Measurements from ENCODE around the gene PARM1.

The PARM1 gene

DNA sequence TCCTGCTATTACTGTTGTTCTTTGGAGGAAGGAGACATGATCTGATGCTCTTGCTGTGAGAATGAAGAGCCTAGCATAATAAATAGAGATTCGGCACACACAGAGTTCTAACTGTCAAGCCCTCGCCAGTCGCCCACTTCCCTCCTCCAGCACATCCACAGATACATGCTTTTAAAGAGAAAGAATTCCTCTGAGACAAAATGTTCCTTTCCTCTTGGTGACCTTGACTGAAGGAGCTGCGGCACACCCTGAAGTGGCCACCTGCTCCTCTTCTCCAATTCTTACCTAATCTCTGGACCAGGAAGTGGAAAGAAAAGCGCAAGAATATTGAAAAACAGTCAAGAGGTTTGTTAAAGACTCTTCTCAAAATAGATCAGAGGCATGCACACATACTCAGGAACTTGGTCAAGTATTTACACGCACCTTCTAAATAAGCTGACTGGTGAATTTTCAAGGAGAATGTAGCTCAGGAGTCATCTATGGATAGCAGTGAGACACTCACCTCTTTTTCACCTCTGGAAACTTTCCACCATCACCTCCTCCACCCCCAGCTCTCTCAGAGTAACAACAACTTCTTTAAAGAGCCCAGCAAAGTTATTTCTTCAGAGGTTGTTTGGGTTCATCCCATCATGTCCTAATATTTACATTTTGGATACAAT, 95.4 kb downstream of the PARM1 start:
- DNase-seq (ENCODE audit: low read depth in 1 of 2, low spot score in 1 of 2), result no peak

DNA sequence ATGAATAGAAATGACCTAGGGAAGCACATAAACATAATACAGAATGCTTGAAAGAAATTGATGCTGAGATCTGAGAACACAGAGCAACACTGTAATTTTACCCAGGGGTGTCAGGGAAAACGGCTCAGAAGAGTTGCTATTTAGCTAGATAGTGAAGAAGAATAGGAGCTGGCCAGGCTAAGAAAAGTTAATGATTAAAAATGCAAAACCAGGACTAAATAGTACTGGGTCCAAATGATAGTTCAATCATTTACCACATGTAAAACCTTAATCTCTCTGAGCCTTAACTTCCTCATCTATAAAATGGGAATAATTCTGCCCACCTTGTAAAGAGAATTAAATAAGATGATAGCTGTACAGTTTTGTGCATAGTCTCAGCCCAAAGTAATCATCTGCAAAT, 97.1 kb downstream of the PARM1 start:
- DNase-seq (ENCODE audit: low read depth in 1 of 2, low spot score in 1 of 2), result no peak

DNA sequence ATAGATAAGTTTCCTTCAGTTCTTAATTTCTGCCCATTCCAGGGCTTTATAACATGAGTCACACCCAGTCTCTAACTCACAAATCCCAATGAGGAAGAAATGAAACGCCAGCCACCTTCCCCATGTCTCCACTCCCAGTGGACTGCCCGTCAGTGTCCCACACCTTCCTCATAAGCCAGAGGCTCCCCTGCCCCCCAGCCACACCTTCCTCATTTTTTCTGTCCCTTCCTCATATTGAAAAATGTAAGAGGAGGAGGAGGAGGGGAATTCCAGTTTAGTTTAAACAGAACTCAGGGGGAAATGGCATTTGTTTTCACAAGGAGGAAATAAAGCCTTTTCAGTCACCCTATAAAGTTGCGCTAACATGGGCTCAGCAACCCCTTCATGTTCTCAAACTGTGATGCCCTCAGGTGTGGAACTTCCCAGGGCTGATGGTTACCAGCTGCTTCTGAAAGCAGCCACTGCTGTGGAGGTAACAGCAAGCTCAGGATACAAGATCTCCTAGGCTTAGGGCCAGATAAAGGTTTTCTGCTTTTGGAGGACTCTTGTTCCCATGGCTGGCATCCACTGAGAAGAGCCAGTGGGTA, 97.8 kb downstream of the PARM1 start:
- DNase-seq (ENCODE audit: low read depth in 1 of 2, low spot score in 1 of 2), result no peak

DNA sequence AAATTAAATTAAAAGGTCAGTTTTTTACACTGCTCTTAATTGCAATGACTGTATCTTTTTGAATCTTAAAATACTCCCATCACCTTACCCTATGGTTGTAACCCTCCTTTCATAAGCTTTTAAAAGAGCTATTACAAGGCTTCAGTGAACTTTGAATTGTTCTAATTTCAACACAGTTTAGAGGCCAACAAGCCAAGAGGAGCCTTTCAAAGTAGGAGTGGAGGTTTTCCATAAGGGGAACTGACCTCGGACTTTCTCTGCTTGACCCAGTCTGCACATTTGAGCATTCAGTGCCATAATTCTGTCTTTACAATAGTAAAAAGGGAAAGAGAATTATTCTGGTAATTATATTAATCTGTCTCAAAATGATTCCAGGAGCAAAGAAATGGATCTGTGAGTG, 98.9 kb downstream of the PARM1 start:
- no peak for DNase-seq (ENCODE audit: low read depth in 1 of 2, low spot score in 1 of 2)

DNA sequence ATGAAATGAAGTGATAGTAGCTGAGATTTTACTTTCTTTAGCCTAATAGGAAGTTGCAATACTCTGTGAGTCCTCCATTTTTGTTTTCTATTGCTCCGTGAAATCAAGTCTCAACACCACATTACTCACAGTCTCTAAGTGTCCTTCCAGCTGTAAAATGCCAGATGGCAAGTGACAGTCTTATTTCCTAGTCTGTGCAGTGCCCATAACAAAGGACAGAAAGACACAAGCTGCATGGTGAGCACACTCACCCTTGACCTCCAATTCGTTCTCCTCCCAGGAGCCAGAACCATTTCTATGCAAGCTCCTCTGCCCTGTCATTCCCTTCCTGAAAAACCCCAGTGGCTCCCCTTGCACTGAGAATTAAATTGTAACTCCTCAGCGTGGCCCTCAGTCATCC, 101.6 kb downstream of the PARM1 start:
- no peak for DNase-seq (ENCODE audit: low read depth in 1 of 2, low spot score in 1 of 2)

DNA sequence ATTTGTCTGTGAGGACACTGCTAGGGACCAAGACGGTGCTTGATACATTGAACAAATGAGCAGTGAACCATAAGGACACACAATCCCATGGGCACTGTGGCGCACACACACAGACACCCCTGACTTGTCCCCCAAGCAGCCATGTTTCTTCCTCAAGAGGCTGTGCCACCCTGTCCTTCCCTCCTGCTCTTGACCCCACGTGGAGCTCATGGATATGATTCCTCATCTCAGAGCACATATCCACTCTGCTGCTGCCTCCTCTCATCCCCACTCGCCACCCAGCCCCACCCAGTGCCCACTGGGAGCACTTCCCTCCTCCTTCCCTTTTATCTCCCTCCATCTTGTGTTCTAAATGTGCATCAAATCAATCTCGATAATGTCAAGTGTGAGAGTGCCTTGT, 102.4 kb downstream of the PARM1 start:
- DNase-seq (ENCODE audit: low read depth in 1 of 2, low spot score in 1 of 2), result no peak

DNA sequence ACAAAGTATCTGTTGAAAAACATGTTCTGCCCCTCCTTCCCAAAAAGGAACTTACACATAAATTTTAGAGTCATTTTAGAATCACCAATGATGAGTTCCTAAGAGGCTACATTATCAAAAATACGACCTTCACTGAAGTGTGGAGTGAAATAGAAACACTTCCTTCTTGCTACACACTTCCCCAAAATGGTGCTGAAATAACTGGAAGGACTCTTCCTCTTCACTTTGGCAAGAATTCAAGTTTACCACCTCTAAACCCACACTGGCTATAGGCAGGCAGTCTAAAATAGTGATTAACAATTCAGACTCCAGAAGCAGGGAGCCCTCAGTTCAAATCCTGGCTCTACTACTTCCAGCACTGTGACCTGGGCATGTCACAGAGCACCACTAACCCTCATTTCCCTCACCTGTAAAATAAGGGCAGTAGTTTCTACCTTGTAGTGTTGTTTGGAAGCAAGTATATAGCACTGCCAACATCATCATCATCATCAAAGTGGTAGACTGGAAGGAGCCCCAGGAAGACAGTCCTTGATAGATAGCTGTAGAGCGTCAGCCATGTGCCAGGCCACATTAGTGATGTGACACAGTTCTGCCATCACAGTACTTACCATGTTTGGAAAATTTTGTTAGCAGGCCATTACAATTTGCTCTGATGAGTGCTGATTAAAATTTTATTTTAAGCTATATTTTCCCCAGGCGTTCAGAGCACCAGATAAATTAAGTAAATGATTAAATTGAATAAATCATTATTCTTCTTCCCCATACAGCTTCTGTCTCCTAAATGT, 103.3 kb downstream of the PARM1 start:
- no peak for DNase-seq (ENCODE audit: low read depth in 1 of 2, low spot score in 1 of 2)

DNA sequence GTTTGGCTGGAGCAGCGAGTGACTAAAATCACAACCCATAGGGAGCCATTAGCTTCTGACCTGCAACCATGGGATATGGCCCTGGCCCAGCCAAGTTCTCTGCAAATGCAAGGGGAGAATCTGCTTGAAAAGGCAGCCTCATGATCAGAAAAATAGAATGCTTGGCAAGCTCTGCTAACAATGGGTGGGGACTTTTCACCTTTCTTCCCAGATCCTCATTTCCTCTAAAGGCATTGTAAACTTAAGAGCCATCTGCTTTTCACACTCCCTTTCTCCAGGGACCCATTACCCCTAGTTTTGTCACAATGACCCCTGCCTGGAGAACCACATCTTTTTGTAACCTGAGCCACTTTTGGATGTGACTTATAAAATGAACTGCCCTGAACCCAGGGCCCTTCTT, 104.3 kb downstream of the PARM1 start:
- no peak for DNase-seq (ENCODE audit: low read depth in 1 of 2, low spot score in 1 of 2)

DNA sequence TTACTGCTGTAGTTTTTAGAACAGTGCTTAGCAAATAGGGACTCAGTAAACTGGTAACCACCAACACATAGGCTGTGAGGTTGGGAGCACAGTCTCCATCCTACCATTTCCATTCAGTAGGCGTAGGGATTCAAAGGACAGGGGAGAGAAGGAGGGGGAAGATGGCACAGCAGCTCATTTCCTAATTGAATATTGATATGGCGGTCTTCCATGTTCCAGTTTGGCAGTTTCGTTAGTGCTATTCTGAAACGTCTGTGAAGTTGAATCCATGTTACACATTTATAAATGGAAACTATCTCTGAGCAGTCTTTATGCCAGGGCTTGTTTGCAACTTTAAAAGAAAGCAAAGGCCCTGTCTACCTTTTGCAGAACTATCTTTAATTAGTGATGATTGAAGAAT, 105.5 kb downstream of the PARM1 start:
- DNase-seq (ENCODE audit: low read depth in 1 of 2, low spot score in 1 of 2), result no peak

DNA sequence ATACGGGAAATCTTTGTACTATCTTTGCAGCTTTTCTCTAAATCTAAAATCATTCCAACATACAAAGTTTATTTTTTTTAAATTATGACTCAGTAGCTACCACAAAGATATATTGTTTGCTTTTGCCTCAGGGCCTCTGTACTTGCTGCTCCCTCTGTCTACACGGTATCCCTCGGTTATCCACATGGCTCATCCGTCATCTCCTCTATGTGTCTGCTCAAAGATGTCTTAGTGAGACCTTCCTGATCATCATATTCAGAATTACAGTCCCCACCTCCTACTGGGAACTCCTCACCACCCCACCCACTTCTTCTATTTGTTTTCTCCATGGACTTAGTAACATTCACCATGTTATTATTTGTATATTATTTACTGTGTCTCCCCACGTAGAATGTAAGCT, 107.8 kb downstream of the PARM1 start:
- DNase-seq (ENCODE audit: low read depth in 1 of 2, low spot score in 1 of 2), result no peak

DNA sequence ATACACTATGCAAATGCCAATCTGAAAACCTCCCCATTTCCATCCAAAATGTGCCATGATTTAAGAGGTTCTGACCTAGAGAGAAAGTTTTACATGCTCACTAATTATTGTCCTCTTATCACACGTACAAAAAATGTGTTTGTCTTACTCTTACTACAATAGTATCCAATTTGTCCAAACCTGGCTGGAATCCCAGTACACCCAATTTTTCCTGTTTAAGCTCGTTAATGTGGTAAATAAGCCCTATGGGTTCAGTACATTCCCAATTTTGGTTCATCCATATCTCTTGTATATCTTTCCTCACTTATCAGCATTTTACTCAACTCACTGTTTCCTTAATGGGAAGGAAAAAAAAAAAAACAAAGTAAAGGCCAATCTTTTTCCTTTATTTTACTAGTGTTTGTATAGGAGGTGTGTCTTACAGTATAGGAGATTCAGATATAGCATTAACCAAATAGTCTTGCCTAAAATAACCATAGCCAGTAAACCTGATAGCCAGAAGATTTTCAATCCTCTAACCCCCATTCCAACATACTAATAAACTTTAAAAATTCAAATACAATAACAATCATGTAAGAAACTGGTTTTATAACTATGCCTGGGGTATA, 109.8 kb downstream of the PARM1 start:
- no peak for DNase-seq (ENCODE audit: low read depth in 1 of 2, low spot score in 1 of 2)

DNA sequence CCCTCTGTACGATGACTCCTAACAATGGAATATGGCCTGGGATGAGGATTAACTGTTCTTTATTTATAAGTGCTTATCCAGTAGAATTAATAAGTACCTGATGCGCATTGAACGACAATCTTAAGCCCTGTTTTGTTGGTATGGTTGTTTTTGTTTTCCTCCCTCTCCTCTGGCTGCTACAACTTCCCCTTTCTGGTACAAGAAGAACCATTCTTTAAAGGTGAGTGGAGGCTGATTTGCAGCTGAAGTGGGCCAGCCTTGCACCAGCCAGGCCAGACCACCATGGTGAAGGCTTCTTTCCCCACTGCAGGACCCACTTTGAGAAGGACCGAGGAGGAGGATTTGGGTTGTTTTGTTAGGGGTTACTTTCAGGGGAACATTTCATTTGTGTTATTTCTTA, 113.3 kb downstream of the PARM1 start:
- DNase-seq (ENCODE audit: low read depth in 1 of 2, low spot score in 1 of 2), result no peak

DNA sequence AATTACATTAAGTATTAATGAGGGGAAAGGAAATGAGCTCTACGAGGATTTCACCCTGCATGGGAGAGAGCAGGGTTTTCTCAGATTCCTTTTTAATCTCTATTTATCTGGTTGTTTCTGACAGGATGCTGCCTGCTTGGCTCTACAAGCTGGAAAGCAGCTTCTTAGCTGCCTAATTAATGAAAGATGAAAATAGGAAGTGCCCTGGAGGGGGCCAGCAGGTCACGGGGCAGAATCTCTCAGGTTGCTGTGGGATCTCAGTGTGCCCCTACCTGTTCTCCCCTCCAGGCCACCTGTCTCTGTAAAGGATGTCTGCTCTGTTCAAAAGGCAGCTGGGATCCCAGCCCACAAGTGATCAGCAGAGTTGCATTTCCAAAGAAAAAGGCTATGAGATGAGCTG, 113.7 kb downstream of the PARM1 start:
- no peak for DNase-seq (ENCODE audit: low read depth in 1 of 2, low spot score in 1 of 2)

DNA sequence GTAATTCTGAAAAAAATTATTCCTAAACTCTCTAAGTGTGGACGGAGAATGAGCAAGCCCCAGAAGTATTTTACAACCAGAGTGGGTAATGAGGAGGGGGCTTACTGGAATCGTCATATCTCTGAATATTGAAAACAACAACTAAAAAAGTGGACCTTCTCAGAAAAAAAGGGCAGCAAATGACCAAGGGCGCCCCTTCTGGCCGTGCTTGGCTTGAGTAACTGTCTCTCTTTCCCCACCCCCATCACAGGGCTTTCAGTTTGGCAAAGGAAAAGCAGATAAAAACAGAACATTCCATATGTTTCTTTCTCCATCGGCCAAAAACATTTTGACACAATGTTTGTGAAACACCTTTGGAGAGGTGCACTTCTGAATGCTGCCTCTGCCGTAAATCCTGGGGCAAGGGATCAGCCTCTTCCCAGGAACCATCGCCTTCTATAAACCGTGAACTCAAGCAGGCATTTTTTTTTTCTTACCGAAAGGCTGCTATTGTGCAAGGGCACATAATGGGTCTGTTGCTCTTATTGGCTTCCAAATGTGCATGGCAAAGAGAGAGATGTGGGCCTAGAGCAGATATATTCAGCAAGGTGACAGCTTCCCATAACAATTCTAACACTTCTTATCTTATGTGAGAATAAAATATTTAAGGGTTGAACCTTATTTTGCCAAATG, 115.4 kb downstream of the PARM1 start:
- no peak for DNase-seq (ENCODE audit: low read depth in 1 of 2, low spot score in 1 of 2)

DNA sequence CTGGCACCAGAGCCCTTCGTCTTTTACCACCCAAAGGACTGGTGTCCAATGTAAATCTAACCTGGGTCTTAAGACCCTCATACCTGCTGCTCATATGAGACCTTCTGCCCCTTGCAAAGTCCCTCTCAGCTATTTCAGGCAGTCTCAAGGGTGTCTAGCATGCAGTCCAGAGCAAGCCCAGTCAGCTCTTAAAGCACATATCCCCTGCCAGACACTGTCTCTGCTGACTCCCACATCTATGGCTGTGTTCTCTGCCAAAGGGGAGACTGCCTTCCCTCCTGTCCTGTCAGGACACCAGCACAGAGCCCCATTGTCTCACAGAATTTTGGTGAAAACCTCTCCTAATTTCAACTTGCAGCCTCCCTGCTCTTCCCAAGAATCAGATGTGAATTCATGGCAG, 118.5 kb downstream of the PARM1 start:
- DNase-seq (ENCODE audit: low read depth in 1 of 2, low spot score in 1 of 2), result no peak

DNA sequence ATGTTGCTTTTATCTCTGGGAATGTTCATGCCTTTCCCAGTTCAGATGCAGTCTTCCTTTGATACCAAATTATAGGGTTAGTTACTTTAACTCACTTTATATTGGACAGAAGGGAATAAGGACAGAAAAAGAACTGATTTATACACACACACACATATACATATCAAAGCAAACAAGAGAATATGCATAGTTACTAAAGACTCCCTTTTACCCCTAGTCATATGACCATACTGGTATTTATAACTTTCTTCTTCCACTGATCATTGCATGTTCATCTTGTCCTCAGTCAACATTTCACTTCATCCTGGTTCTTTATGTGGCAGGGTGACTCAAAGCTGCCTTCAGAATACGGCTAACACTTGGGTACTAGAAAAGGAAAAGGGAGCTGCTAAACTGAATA, 120.4 kb downstream of the PARM1 start:
- no peak for DNase-seq (ENCODE audit: low read depth in 1 of 2, low spot score in 1 of 2)

DNA sequence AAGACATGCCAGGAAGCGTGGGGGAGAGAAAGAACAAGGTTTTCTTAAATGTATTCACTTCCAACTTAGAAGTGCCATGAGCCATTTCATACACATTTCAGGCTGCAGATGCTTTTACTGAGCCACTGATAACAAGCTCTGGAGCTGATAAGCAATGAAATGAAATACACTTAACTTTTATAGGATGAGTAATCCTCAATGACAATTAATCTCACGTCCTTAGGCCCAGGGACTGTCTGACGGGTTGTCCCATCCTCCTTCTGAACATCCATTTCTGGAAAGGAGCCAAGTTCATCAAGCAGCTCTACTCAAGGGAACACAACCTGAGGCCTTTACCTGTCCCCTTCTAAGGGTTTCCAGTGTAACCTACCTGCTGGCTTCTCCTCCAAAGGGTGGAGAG, 121.2 kb downstream of the PARM1 start:
- no peak for DNase-seq (ENCODE audit: low read depth in 1 of 2, low spot score in 1 of 2)

DNA sequence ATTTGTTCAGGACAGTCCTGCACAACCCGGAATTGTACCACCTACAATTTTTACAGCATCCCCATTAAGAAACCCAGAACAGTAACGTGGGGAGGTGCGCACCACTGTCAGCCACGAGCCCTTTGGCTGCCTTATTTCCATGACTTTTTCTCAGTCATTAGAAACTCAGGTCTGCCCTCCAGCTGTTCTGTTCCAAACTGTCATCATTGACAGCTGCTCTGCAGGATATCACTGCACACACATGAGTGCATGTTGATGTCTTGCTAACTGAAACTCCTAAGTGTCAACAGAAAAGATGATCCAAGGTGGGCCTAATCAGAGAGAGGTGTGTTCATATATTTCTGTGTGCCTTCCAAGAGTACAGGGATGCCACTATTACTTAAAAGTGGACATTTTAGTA, 123.4 kb downstream of the PARM1 start:
- DNase-seq (ENCODE audit: low read depth in 1 of 2, low spot score in 1 of 2), result no peak

DNA sequence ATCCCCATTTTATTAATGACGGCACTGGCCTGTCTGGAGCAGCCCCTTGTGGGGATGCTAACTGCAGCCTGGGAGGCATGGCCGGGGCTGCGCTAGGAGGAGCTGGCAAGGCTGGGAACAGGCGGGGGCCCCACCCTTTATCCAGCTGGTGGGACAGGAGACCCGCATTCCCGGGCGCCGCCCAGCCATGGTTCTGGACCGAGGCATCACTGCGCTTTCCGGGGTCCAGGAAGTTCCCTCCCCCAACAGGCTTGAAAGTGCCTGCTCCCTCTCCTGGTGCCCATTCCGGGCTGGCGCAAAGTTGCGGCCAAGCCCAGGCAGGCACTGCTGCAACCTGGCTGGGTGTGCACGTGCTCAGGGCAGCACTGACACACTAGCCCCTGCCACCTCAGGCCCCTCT, 124.5 kb downstream of the PARM1 start:
- DNase-seq (ENCODE audit: low read depth in 1 of 2, low spot score in 1 of 2), result no peak

DNA sequence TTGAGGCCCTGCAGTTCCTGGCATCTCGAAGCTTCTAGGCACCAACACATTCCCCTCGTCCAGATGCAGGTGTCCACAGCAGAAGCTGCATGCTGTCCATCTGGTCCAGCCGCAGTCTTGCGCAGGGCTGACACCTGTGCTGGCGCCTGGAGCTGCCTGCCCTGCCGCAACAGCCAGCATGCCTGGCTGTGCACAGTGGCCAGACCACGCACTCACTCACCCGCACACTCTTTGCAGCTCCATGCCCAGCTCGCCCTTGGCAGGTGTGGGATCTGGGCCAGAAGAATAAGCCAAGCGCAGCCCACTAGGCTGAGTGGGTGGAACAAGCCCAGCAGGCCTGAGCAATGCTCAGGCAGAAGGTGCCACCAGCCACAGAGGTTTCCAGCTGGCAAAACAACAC, 125.6 kb downstream of the PARM1 start:
- no peak for DNase-seq (ENCODE audit: low read depth in 1 of 2, low spot score in 1 of 2)

DNA sequence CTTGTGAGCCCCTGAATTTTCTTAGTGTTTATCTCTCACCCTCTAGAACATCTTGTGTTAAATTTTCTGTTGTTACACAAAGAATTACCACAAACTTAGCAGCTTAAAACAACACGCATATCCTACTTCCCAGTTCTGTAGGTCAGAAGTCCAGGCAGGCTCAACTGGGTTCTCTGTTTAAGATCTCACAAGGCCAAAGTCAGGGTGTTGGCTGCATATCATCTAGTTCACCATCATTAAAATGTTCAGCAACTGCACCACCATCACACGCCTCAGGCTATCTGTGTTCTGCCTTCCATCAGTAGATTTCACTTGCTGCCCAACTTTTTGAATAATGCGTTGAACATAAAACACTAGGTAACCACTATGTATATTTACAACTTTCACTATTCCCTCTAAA, 130.5 kb downstream of the PARM1 start:
- no peak for DNase-seq (ENCODE audit: low read depth in 1 of 2, low spot score in 1 of 2)

DNA sequence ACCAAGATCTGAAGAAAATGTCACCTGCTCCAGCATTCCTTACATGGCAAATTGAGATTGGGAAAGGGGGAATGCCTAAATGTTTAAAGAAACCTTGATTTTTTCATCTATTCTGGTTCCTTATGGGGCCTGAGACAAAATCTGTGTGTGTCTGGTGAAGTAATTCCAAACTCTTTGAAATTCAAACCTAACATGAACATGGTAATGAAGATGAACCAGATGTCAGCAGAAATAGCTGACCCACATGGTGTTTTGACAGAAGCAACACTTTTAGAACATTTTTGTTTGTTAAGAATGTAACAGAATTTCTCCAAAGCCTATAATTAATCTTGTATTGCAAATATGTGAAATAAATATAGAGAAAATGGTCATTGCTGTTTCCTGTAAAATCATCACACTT, 133.0 kb downstream of the PARM1 start:
- DNase-seq (ENCODE audit: low read depth in 1 of 2, low spot score in 1 of 2), result no peak

Measured in activated CD4-positive, alpha-beta T cell treated with anti-CD3 and anti-CD28 coated beads, Interleukin-2, amount 50 U/mL, for 24 hours (primary cell).